Stimulated activated CD8-positive, alpha-beta memory T cell treated with anti-CD3 and anti-CD28 coated beads, Interleukin-7, amount 100 ng/mL, for 4 hours (primary cell): ENCODE results near the gene SLC38A10.

Source experiments
- DNase-seq, 2 donors: peaks; one replicate each; pipeline ENCODE4 v3.0.0-alpha.2; 2020; ENCODE audit warnings: low read depth in 2 of 2

SLC38A10 gene

GRCh38 chr17:81331527-81332043 lies 36.5 kb upstream of the SLC38A10 start:
- DNase-seq, result no peak

- no peak for DNase-seq
These were observed 35.8 kb upstream of the SLC38A10 start for GRCh38 chr17:81330884-81331245.

GRCh38 chr17:81329927-81330883 lies 35.1 kb upstream of the SLC38A10 start:
- no peak for DNase-seq

GRCh38 chr17:81328978-81329926 lies 34.1 kb upstream of the SLC38A10 start:
- no peak for DNase-seq

- no peak for DNase-seq
These were observed 33.4 kb upstream of the SLC38A10 start for GRCh38 chr17:81328489-81328888.

- no peak for DNase-seq
These were observed 30.7 kb upstream of the SLC38A10 start for GRCh38 chr17:81325714-81326358.

GRCh38 chr17:81324851-81325713 lies 30.0 kb upstream of the SLC38A10 start:
- no peak for DNase-seq

- no peak for DNase-seq
These were observed 29.2 kb upstream of the SLC38A10 start for GRCh38 chr17:81324177-81324850.

- no peak for DNase-seq
These were observed 28.3 kb upstream of the SLC38A10 start for GRCh38 chr17:81323411-81323868.

- DNase-seq, result no peak
These were observed 27.9 kb upstream of the SLC38A10 start for GRCh38 chr17:81323083-81323369.

GRCh38 chr17:81322271-81323082 lies 27.4 kb upstream of the SLC38A10 start:
- no peak for DNase-seq

- DNase-seq, result no peak
These were observed 23.0 kb upstream of the SLC38A10 start for GRCh38 chr17:81317961-81318605.

- DNase-seq, result no peak
These were observed 22.4 kb upstream of the SLC38A10 start for GRCh38 chr17:81317530-81317821.

- no peak for DNase-seq
These were observed 20.8 kb upstream of the SLC38A10 start for GRCh38 chr17:81315885-81316391.

GRCh38 chr17:81315129-81315884 lies 20.2 kb upstream of the SLC38A10 start:
- no peak for DNase-seq

GRCh38 chr17:81314398-81315081 lies 19.4 kb upstream of the SLC38A10 start:
- DNase-seq, result no peak

- no peak for DNase-seq
These were observed 18.8 kb upstream of the SLC38A10 start for GRCh38 chr17:81313776-81314397.
